Tibial nerve (tissue), 4 donors: ENCODE results near the gene CAPN13. TPM values are rescaled to one million over a fixed set of nuclear protein-coding genes. Genes with fewer than 3 reads are reported as not detected.

Experiments used
- DNase-seq, 2 donors: peaks; one replicate each; pipeline ENCODE4 v3.0.0-alpha.2; 2019; ENCODE audit warnings: low spot score in 2 of 2
- H3K27ac ChIP-seq, 4 donors: fragments of 200-600 bp; sonication (generic) in 3 of 4; one replicate each; pipeline ENCODE4 v1.5.1; 2017 to 2019; ENCODE audit warnings: mild to moderate bottlenecking in 1 of 4
- H3K27me3 ChIP-seq, 2 donors: fragments of 200-600 bp; sonication (generic) in 1 of 2; one replicate each; pipeline versions ENCODE4 v1.5.1 to v1.6.0; 2017 to 2019
- H3K36me3 ChIP-seq, 3 donors: fragments of 200-600 bp; sonication (generic); one replicate each; pipeline ENCODE4 v1.5.1; 2018 to 2019
- H3K4me1 ChIP-seq, 4 donors: fragments of 200-600 bp; sonication (generic) in 3 of 4; one replicate each; pipeline ENCODE4 v1.5.1; 2017 to 2019
- H3K4me3 ChIP-seq, 4 donors: fragments of 200-600 bp; sonication (generic) in 3 of 4; one replicate each; pipeline ENCODE4 v1.5.1; 2017 to 2019; ENCODE audit warnings: mild to moderate bottlenecking in 1 of 4, moderate library complexity in 1 of 4
- H3K9me3 ChIP-seq, 4 donors: fragments of 200-600 bp; sonication (generic) in 3 of 4; one replicate each; pipeline ENCODE4 v1.5.1; 2017 to 2019
- EP300 ChIP-seq, 2 donors: sonication (generic); formaldehyde crosslinking; IDR thresholded peaks; one replicate each; pipeline ENCODE4 v1.6.1; 2017; ENCODE audit warnings: antibody characterized with exemption in 2 of 2, mild to moderate bottlenecking in 1 of 2
- POLR2A ChIP-seq, 2 donors: fragments of 450-650 bp; IDR thresholded peaks; one replicate each; pipeline ENCODE4 v1.6.1; 2017; ENCODE audit warnings: antibody characterized with exemption in 2 of 2, mild to moderate bottlenecking in 2 of 2, moderate library complexity in 2 of 2
- WGBS, 2 donors: methylation state at CpG; one replicate each; pipeline ENCODE4 v1.1.5; 2018; 5-methylcytosine and 5-hydroxymethylcytosine counted together
- total RNA-seq, 4 donors: library from RNA; depleted of rRNA; stranded (reverse); fragments of >200 nt; gene quantifications; one replicate each; pipeline ENCODE4 v1.1.0, GENCODE V29; 2016
- TF ChIP-seq, protein P1 (sequence below), 5 experiments: fragments of 200-600 bp in 3 of 5; fragments of 450-650 bp in 2 of 5; sonication (generic) in 3 of 5; IDR thresholded peaks; one replicate each; pipeline ENCODE4 v1.5.1; 2016 to 2019; ENCODE audit warnings: antibody characterized with exemption in 5 of 5, mild to moderate bottlenecking in 3 of 5, moderate library complexity in 2 of 5

Gene CAPN13
- total RNA-seq, 4 donors from 2014 or later = not detected

DNA sequence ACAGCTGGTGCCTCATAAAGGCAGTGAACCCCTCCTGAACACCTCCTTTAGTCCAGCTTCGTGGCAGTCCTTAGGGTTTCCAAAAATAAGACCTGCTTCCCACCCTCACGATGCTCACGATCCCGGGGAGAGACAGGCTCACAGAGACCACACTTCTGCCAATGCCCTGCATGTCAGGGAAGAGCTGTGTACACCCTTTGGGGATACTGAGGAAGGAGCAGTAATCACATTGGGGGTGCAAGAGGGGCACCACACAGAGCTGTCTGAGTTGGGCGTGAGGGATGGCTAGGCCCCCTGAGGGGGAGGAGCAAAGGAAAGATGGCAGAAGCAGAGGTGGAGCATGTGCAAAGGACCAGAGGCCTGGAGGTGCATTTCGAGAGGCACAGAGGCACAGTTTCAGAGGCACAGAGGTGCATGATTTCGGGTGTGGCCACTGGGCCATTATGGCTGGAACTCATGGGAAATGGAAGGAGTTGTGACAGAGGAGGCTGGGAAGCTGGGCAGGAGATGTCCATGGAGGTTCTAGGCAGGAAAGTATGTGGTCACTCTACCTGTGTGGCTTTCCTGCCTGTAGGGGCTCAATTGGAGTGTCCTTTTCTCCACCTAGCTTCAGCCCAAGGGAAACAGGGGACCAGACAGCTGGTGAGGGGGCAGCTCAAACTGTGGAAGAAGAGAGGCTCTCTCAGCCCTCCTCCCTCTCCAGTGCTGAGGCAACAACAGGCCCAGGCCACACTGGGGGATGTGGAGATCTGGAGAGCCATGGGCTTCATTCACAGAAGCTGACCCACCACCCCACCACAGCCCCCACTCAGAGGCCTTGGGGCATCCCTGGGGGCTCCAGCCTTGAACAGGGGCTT, 115.9 kb downstream of the CAPN13 start:
- WGBS, 2 donors = 86 to 89% methylated on average over 7 of the region's 7 CpGs
- Histone ChIP-seq H3K27ac (no peak overlapping the region), H3K27me3 (no peaks in the 10 kb centered on the region), H3K4me1 (no peaks in the 10 kb centered on the region), H3K4me3 (no peak overlapping the region), H3K36me3 (no peaks in the 10 kb centered on the region), H3K9me3 (no peaks in the 10 kb centered on the region)
- TF ChIP-seq EP300 (IDR thresholded peaks at IDR 0.05) (no peak), POLR2A (IDR thresholded peaks at IDR 0.05) (no peak)
- TF ChIP-seq, protein P1, sequence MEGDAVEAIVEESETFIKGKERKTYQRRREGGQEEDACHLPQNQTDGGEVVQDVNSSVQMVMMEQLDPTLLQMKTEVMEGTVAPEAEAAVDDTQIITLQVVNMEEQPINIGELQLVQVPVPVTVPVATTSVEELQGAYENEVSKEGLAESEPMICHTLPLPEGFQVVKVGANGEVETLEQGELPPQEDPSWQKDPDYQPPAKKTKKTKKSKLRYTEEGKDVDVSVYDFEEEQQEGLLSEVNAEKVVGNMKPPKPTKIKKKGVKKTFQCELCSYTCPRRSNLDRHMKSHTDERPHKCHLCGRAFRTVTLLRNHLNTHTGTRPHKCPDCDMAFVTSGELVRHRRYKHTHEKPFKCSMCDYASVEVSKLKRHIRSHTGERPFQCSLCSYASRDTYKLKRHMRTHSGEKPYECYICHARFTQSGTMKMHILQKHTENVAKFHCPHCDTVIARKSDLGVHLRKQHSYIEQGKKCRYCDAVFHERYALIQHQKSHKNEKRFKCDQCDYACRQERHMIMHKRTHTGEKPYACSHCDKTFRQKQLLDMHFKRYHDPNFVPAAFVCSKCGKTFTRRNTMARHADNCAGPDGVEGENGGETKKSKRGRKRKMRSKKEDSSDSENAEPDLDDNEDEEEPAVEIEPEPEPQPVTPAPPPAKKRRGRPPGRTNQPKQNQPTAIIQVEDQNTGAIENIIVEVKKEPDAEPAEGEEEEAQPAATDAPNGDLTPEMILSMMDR (IDR thresholded peaks at IDR 0.05) = no peak
- no peak for DNase-seq

DNA sequence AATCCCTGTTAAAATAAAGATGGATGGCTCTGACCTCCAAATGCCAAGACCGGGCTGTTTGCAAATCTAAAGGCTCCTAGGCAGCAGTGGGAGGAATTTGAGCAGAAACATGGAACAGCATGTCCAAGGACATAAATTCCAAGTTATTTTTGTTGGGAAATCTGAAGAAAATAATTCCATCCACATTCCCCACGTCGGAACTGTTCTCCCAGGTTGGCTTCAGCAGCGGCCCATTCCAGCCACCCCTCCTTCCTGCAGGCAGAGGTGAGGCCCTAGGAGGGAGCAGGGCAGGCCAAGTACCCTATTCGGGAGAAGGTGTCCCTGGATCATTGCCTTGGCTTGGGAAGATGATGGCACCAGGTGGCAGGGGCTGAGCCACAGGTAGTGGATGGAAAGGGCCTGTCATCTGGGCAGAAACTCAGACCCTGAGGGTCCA, 117.1 kb downstream of the CAPN13 start:
- DNase-seq = no peak
- H3K9me3 ChIP-seq = no peaks in the 10 kb centered on the region
- H3K4me1 ChIP-seq = no peaks in the 10 kb centered on the region
- TF ChIP-seq EP300 (IDR thresholded peaks at IDR 0.05) (peak in 1 of 2 donors; percentile 26), POLR2A (IDR thresholded peaks at IDR 0.05) (no peak)
- TF ChIP-seq, protein P1 (IDR thresholded peaks at IDR 0.05) = no peak
- peak overlapping the region in 2 of 4 donors; percentile 50 to 62 for H3K27ac ChIP-seq
- H3K27me3 ChIP-seq = no peaks in the 10 kb centered on the region
- no peak overlapping the region for H3K4me3 ChIP-seq
- WGBS, 2 donors = 62 to 79% methylated on average over 5 of the region's 5 CpGs
- H3K36me3 ChIP-seq = no peaks in the 10 kb centered on the region

DNA sequence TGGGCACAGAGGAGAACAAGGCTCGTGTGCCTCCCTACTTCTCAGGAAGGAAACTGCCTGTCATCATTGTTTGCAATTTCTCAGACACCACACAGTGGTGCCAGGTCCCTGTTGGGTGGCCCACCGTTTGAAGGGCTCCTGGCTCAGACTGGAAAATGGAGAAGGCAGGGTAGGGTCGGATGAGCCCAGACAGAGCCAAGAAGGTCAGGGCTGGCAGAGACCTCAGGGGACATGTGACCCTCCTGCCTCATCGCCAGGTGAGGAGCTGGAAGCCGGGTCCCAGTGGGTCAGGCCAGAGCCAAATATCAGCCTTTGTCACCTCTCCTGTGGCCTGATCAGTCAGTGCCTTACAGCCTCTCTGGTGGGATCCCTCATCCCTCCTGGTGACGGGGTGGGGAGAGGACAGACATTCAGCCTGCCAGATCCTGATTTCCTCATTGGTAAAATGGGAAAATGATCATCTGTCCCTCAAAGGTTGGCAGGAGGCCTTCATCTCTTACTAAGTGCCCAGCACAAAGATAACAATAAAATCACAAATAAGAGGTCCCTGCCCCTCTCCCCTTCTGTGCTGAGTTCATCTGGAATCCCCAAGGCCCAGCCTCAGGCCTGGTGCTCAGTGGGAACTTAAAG, 117.6 kb downstream of the CAPN13 start:
- H3K4me1 ChIP-seq = no peaks in the 10 kb centered on the region
- H3K27me3 ChIP-seq = no peaks in the 10 kb centered on the region
- no peak overlapping the region for H3K4me3 ChIP-seq
- no peaks in the 10 kb centered on the region for H3K9me3 ChIP-seq
- 74 to 78% methylated on average over 6 of the region's 6 CpGs for WGBS, 2 donors
- H3K27ac ChIP-seq = peak overlapping the region in 2 of 4 donors; percentile 50 to 62
- H3K36me3 ChIP-seq = no peaks in the 10 kb centered on the region
- no peak for DNase-seq
- TF ChIP-seq POLR2A (IDR thresholded peaks at IDR 0.05) (no peak), EP300 (IDR thresholded peaks at IDR 0.05) (no peak)
- TF ChIP-seq, protein P1 (IDR thresholded peaks at IDR 0.05) = no peak

DNA sequence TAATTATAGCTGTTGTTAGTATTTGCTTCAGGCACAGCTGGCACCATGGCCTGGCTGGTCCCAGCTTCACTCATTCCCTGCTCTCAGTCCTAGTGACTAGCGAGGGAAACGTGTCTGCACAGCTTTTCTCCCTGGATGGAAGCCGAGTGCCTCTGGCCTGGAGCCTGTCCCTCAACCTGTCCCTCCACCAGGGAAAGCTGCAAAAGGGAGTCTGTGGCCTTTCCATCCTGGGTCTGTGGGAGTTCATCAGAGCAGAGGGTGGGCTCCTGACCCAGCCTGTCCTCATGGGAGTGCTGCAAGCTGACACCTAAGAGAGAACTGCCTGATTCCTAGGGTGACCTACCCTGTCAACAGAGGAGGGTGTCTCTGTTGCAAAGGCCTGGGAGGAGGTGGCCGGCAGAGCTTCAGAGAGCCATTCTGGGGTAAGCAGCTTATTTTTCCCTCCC, 118.3 kb downstream of the CAPN13 start:
- no peak for DNase-seq
- Histone ChIP-seq H3K27ac (peak overlapping the region in 1 of 4 donors; percentile 62), H3K9me3 (no peaks in the 10 kb centered on the region), H3K27me3 (no peaks in the 10 kb centered on the region), H3K4me1 (no peaks in the 10 kb centered on the region), H3K36me3 (no peaks in the 10 kb centered on the region), H3K4me3 (no peak overlapping the region)
- TF ChIP-seq, protein P1 (IDR thresholded peaks at IDR 0.05) = no peak
- 48 to 61% methylated on average over 4 of the region's 4 CpGs for WGBS, 2 donors

DNA sequence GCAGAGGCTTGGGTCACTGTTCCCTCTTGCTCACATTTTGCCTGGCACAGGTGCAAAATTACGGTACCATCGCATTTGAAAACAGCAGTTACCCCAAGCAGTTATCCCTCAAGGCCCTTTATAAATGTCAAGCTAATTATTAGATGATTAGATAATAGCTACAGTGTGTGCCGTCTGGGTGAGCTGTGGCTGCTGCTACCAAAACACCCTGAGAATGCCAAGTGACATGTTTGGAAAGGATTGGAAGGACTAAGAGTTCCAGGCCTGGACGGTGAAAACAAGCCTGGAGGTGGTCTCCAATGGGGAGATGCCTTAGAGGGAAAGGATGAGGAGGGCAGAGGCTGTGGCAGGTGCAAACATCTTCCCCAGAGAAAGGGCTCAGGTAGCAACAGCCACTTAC, 120.6 kb downstream of the CAPN13 start:
- DNase-seq = no peak
- Histone ChIP-seq H3K36me3 (no peaks in the 10 kb centered on the region), H3K27me3 (no peaks in the 10 kb centered on the region), H3K4me1 (no peaks in the 10 kb centered on the region), H3K27ac (no peak overlapping the region), H3K4me3 (no peak overlapping the region), H3K9me3 (no peaks in the 10 kb centered on the region)
- TF ChIP-seq EP300 (IDR thresholded peaks at IDR 0.05) = no peak
- no peak for TF ChIP-seq POLR2A (IDR thresholded peaks at IDR 0.05)
- TF ChIP-seq, protein P1 (IDR thresholded peaks at IDR 0.05) = no peak
- WGBS, 2 donors = 43 to 50% methylated on average over 4 of the region's 4 CpGs
